HG02870 (cell line): ENCODE data around the gene MS4A7.
"Not testable (repeated sequence)": the region's sequence is repeated elsewhere in the genome, so short reads cannot be mapped to it uniquely, and the experiment has no call there.

ENCODE experiments used
- ATAC-seq: cut with Tn5 transposase; IDR thresholded peaks from one replicate; pipeline ENCODE4 v1.9.1; 2021; ENCODE audit warnings: mild to moderate bottlenecking, moderate library complexity; ENCODE audit not compliant: unreplicated experiment

The MS4A7 gene, protein sequence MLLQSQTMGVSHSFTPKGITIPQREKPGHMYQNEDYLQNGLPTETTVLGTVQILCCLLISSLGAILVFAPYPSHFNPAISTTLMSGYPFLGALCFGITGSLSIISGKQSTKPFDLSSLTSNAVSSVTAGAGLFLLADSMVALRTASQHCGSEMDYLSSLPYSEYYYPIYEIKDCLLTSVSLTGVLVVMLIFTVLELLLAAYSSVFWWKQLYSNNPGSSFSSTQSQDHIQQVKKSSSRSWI

DNA sequence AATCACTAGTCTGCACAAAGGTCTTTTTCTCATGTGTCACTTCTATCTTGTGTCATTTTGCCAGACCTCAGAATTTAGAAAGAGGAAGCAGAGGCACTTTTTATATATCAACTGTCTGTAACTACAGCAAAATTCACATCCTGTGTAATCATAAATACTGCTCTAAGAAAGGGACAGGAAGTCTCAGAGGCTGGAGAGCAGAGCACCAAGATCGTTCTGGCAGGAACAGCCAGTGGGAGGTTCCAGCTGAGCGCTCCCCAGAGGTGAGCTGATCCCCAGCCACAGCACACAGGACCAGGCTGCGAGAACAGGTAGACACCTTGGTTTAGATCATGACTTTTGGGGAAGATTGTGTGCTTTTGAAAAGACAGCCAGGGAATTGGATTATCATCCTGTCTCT, at the start of gene MS4A7:
MS4A7 (plus strand) TSS at position 179 of the 400 bp plus-strand sequence. CDS start 4,610 bp downstream, outside the sequence.
- peak; percentile 85 for ATAC-seq

DNA sequence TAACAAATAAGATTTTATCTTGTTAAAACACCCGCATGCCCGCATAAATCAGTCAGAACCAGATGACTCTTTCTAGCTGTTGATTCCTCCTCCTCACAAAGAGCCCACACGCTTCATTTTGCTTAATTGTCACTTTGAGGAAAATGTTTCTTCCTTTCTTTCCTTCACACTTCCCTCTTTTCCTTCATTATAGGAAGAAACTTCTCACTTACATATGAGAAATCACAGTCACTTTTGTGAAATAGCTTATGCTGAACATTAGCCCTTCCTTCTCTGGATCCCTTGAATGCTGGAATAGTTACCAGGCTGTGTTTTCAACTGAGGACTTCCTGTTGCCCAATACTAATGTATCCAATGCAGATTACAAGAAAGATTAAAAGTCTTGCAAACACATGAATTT, 45.5 kb upstream of the MS4A7 start:
- ATAC-seq: no peak

DNA sequence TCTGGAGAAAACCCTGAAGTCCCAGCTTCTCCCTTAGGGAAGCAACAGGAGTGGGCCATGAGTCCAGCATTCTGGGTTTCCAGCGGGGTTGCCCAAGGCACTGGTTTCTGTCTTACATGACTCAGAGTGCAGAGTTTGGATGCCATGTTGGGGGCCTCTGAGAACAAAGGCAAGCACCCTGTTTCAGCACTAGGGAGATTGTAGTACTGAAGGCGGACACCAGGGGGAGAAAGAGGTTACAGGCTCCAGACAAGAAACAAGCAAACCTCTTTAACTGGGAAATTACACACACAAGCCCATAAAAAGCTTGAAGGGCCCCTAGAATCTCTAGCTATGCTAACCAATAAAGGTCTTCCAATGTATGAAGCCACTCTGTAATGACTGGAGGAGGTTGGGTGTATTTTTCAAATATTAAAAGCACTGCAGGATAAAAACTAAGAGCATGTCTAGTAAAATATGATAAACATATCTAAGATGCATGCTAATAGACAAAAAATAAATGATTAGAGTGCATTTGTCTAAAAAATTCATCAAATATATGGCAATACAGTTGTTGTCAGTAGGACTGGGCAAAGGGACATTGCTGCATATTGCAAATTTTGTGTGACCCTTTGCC, 44.2 kb upstream of the MS4A7 start:
- ATAC-seq: no peak

DNA sequence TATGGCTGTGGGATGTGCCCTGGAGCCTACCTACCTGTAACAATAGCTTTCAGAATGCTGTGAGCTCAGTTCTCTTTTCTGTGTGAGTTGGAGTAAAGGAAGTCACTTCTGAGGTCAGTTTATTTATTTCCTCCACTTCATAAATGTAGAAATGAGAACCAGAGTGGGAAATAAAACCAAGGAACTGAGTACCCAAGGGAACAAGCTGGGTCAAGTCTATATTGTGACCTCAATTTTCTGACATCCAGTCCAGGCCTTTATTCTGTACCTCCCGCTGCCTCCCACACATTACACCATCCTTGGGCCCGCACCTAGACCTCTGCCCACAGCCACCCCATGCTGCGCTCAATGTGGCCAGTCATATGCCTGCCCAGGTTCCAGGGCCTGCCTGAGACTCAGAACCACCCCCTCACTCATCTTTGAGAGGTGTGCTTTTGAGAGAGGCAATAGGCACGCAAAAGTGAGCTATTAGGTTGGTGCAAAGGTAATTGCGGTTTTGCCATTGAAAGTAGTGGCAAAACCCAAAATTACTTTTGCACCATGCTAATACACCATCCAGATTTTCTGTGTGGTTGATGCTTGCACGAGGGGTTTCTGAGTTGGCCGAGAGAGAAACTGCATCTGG, 41.5 kb upstream of the MS4A7 start:
- peak; percentile 53 for ATAC-seq

DNA sequence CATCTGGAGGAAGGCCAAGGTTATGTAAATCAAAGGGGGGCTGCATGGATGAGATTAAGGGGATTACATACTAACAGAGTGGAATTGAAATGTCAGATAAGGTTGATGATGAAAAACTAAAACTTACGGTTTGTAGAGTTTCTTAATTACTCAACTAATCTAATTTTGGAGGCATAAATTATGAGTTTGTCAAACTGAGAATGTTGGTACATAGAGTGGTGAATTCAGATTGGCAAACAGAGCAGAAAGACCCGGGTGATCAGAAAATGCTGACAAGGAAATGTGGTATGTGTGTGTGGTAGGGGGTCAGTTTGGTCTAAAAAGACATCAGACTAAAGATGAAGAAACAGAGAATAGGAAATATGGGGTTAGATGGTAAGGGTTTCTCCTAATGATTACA, 40.3 kb upstream of the MS4A7 start:
- no peak for ATAC-seq

DNA sequence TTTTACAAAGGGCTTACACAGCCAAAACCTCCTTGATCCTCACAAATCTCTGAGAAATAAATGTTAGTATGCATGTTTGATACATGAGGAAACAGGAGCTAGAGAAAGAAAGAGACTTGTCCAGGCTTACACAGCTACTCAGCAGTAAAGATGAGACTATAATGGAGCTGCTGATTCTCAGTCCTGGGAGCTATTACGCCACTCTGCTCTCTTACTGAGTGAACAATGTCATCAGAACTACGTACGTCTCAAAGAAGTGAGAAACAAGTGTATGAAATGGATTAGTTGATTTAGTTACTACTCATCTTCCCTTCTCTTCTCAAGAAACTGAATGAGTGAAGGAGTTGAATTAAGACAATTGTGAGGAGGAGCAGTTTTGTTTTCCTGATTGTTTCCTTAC, 39.0 kb upstream of the MS4A7 start:
- ATAC-seq: no peak

DNA sequence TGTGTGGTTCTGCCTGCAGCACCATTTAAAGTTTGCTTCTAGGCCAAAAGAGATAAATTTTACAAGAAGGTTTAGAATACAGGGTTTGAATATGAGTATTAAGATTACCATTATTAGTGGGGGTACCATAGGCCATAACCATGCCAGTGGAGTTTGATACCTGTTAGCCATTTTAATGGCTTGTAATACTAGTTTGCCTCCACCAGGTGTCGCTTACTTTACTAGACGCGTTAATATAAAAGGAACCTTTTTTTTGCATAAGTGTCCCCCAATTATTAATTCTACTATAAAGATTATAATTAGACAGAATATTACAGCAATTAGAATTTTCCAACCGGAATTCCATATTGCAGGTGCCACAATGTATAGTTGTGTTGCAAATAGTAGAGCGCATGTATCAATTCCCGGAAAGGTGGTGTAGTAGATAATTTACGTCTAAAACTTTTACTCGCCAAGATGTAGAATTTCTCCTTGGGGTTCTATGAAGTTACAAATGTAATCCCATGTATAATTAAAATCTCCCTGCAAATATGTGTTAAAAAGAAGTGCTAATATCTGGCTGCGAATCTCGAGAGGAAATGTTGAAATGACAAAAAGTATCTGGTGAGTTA, 35.1 kb upstream of the MS4A7 start:
- ATAC-seq: no peak

DNA sequence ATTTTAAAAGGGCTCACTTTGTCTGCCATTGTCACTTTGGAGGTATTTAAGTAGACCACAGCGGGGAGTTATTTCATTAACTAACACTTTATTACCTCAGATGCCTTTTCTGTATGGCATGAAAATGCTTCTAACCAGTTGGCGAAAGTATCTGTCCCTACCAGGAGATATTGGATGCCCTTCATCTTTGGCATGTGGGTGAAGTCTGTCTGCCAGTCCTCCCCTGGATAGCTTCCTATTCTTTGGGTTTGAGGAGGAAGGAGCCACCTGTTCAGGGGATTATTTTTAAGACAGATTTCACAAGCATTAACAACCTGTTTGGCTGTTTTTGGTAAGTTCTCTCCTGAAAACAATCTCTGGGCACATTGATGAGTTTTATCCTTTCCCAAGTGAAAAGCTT, 34.2 kb upstream of the MS4A7 start:
- ATAC-seq: no peak

DNA sequence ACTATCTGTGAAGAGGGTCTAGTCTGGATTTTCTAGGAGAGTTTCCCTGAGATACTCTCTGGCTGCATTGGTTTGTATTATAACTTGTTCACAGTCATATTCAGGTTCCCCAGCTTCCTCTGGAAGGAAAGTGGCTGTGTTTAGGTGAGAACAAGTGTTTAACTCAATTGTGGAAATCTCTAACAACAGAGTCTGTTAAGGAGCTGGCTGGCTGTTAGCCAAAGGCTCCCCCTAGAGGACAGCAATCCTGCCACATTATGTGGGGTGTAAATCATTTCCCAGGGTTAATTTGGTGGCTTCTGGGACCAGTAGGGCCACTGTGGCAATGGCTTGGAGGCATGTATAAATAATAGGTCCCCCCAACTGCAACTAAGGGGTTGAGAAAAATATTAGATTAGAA, 32.8 kb upstream of the MS4A7 start:
- no peak for ATAC-seq

DNA sequence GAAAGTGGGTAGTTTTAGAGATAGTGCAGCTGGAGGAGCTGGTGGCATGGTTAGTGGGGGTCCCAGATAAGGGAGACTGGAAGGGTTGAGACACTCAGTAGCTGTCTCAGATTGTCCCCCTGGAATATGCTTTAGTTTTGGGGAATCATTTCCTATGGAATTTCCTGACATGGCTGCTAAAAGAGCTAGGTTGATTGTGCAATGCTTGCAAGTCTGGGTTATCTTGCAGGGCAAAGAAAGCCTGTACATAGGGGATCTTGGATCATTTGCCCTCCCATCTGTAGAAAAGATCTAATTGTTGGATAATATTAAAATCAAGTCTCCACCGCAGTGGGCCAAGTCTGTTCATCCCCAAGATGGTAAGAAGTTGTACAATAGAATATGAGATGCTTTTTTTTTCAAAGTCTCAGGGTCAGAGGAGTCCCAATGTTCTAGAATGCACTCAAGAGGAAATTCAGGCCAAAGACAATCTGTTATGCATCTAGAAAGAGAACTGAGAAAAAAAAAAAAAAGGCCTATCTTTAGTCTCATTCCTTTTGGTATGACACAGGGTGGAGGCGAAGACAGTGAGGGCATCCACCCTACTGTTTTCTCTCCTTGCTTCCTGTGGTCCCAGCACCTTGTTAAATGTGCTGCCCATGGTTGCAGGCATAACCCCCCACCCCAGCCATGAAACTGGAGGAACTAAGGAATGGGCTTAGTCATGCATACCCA, 31.1 kb upstream of the MS4A7 start:
- ATAC-seq: peak; percentile 64

DNA sequence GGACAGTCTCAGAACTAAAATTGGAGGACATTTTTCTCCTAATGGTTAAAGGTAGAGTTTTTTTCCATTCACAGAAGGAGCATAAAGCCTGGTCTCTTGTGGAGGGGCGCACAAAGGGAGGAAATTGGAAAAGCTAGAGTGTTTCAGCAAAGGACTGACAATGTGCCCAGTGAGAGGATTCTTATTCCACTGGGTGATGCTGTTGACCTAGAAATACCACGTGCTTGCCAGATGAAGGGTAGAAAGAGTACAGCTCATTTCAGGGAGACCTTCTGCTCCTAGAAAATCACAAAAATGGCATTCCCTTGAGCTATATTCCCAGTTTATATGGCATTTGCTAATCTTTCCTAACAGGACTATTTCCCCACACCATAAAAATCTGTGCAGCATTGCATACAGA, 30.2 kb upstream of the MS4A7 start:
- no peak for ATAC-seq

DNA sequence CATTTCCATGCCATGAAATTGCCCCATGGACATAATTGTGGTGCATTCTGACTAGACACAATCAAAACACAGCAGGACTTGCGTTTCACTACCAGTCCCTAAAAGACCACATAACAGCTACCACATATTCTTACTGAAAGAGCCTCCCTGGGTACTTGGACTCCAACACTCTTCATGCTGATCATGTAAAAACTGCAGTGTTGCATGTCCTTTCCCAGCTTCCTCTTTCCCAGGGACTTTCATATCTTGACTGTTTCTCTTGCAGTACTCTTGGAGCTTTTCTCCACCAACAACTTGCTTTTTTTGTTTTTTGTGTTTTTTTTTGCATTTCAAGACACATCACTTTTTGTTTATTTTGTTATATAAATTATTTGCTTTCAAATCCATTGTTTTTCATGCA, 28.3 kb upstream of the MS4A7 start:
- ATAC-seq: no peak

DNA sequence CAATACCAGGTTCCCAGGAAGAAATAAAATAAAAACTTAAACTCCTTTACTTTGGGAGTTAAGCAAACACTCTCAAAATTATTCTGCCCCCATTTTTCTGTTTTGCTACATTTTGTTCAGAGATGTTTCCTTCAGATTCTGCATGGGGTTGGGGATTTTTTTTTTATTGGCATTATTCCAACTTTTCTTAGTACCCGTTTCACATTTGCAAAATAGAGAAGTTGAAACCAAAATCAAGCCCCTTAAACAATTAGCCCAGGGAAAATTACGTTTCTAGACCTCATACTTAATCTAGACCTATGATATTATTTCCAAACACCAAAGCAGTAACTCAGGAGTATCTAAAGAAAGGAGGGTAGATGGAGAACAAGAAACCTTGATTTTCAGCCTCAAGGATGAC, 20.6 kb upstream of the MS4A7 start:
- no peak for ATAC-seq

DNA sequence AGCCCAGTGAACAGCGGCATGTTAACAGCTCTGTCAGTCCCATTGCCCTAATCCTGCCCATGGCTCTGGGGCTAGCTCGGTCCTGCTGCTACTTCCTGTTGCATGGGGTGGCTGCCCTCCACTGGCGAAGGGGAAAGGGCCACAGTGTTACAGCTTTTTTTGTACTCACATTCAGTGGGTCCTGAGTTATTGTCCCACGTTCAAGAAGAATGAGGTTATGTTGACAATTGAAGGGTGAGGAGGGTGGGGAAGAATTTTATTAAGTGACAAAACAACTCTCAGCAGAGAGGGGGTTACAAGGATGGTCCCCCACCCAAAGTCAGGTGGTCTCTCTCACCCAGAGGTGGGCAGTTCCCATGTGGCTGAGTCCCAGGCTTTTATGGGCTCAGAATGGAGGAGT, 17.7 kb upstream of the MS4A7 start:
- no peak for ATAC-seq

DNA sequence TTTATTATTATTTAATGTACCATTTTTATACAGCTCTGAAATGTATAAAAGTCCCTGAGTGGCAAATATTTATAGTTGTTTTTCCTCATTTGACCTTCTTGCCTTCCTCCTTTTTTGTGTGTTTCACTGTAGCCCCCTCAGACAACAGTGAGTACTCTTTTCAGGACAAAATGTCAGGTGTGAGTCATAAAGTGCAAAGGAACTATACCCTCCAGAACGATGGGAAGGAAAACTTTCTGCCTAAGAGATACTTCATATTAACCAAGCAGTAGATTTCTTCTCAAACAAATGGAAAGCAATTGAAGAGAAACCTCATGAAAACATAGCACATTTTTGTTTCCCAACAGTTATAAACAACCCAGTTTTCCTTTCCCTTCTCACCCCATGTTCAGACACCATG, 16.1 kb upstream of the MS4A7 start:
- no peak for ATAC-seq

DNA sequence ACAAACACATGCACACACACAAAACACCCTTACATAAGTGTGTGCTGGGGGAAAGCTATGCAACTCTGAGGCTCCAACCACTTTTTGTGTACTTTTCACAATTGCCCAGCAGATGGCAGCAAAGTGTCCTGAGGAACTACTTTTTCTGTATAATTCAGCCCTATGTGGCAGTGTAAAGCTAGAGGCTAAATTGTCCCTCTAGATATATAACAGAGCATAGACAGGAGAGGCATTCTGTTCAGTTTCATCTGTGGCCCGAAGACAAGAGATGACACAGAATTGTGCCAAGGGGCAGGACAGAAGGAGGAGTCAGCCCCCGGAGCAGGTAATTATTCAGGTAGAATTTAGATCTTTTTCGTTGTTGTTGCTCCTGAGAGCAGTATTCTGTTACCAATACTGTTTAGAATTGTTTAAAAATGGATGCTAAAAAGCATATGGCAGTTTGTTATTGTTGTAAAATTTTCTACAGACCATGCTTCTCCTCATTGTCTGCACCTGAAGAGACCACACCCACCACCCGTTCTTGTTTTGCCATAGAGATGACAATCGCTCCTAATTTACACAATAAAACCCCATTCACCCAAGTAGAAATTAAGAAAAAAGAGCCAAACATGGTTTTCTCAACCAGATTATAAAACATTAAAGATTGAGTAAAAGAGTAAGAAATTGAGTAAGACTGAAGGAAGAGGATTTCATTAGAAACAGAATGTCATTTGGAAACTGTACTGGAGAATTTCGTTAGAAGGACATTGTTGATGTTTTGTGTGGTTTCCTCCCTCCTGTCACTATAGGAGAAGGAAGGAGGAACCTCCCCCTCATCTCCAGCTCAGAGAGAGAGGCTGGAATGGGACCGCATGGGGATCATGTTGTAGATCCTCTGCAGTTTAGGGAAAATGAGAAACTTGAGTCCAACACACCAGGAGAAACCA, 14.5 kb upstream of the MS4A7 start:
- peak; percentile 46 for ATAC-seq

DNA sequence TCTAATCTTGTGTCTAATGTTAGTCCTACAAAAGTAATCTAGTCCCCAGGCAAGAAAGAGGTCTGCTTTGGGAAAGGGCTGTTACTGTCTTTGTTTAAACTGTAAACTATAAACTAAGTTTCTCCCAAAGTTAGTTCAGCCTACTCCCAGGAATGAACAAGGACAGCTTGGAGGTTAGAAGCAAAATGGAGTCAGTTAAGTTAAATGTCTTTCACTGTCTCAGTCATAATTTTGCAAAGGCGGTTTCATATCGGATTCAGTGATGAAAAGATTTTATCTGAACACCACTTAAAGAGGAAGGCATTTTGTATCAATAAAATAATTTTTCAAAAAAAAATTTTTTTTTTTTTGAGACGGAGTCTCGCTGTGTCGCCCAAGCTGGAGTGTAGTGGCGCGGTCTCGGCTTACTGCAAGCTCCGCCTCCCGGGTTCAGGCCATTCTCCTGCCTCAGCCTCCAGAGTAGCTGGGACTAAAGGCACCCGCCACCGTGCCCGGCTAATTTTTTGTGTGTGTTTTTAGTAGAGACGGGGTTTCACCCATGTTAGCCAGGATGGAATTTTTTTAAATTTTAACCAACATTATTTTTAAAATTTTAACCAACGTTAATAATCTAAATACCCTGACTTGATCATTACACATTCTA, 11.9 kb upstream of the MS4A7 start:
- not testable (repeated sequence) for ATAC-seq

DNA sequence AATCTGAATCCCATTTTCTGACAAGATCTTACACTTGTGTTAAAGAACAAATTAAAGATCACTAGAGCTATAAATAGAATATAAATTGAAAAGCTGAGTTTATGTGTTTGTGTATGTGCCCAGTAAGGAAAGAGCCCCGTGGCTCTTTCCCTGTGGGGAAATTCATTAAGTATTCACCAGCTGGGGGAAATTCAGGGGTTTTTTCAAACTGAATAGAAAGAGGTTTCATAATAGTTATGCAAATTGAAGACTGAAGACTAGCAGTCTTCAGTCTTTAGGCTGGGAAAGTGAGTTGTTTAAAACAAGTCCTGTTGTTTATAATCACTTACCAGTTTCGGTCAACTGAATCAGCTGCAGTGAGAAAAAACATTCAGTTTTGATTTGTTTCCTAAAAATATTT, 11.3 kb upstream of the MS4A7 start:
- ATAC-seq: peak; percentile 86

DNA sequence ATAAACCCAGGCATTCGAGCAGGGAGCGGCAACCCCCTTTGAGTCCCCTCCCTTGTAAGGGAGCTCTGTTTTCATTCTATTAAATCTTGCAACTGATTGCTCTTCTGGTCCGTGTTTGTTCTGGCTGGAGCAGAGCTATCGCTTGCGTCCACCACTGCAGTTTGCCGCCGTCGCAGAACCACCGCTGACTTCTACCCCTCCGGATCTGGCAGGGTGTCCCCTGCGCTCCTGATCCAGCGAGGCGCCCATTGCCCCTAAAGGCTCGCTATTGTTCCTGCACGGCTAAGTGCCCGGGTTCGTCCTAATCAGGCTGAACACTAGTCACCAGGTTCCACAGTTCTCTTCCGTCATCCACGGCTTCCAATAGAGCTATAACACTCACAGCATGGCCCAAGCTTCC, 10.4 kb upstream of the MS4A7 start:
- ATAC-seq: no peak

DNA sequence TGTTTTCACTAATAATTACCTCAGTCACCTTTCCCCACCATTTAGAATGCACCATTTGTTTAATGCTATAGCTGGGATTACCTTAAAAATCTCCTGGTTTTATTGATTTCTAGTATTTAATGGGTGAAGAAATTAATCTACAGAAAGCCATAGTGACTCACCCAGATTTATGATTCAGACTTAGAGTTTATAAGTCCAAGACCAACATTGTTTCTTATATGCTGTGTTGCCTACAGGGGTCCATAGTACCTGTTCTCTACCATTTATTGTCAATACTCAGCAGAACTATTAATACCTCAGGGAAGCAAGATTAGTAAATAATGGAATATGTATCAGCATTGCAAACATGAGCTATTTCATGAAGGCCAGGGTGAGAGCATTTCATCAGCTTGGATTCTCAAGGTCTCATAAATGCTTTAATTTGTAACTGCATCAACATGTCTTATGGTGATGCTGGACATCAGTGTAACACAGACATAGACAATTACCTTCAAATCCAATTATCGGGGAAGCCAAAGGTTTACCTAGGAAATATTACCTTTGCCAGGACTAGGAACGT, 8.0 kb upstream of the MS4A7 start:
- no peak for ATAC-seq
